Mucosa of descending colon (tissue), 3 donors: ENCODE data around the gene NLGN4Y. TPM values are rescaled to one million over a fixed set of nuclear protein-coding genes. Genes with fewer than 3 reads are reported as not detected.

Source experiments
- ATAC-seq: fragments of 200-7000 bp; cut with Tn5 transposase; one replicate; pipeline ENCODE4 v1.9.1; 2020; ENCODE audit warnings: mild to moderate bottlenecking, moderate library complexity
- DNase-seq, 3 donors: peaks; one replicate each; pipeline ENCODE4 v3.0.0-alpha.2; 2020
- H3K36me3 ChIP-seq: fragments of 200-600 bp; one replicate; pipeline ENCODE4 v1.8.0; 2021; ENCODE audit warnings: low read depth, mild to moderate bottlenecking
- H3K4me1 ChIP-seq: fragments of 200-600 bp; one replicate; pipeline ENCODE4 v1.8.0; 2021; ENCODE audit warnings: low read depth, mild to moderate bottlenecking
- H3K4me3 ChIP-seq: fragments of 200-600 bp; one replicate; pipeline ENCODE4 v1.8.0; 2021; ENCODE audit warnings: mild to moderate bottlenecking
- H3K9me3 ChIP-seq: fragments of 200-600 bp; one replicate; pipeline ENCODE4 v1.8.0; 2021; ENCODE audit warnings: mild to moderate bottlenecking
- intact Hi-C, 2 donors: fragments of 100-400 bp; cut with DNase I in 1 of 2; cut with micrococcal nuclease in 1 of 2; formaldehyde crosslinking; loops; one replicate each; pipeline versions ENCODE4 v1.11.0 to v1.11.1; 2022; cut with DNase I, micrococcal nuclease
- total RNA-seq, 3 donors: library from RNA; stranded (reverse); fragmentation: NEBNext Ultra II Directional in 2 of 3; extraction: Animal tissue kit (Norgen Biotek cat#: 25700) in 2 of 3; gene quantifications; one replicate each; pipeline versions ENCODE4 v1.2.1 to v1.2.4, GENCODE V29; 2021 to 2023
- TF ChIP-seq, protein P1 (sequence below): fragments of 200-600 bp; IDR thresholded peaks from one replicate; pipeline ENCODE4 v1.8.0; 2022; ENCODE audit warnings: antibody characterized with exemption, mild to moderate bottlenecking
- donor health status: DM: no; HTN: no; CAD: no; lungs with moderate emphysema.
- donor health status: DM: no; HTN: no; CAD: no.
- donor health status: DM: no; HTN: yes; CAD: no.

The NLGN4Y gene
- total RNA-seq, 3 donors from 2014 or later: 1.3 to 15.0 TPM; not detected in 1

DNA sequence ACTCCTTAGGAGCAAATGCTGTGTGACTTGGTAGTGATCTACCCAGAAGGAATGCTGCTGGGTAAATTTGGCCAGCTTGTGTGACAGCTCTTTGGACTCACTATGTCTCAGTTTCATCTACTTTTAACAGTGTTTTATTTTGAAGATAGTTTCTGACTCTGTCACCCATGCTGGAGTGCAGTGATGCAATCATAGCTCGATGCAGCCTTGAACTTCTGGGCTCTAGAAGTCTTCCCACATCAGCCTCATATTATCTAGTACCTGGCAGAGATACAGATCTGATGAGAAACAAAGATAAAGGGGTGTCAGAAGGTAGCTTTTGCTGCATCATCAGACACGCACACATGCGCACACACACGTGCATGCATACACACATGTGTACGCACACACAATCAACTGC is 19.2 kb downstream of the NLGN4Y start:
- TF ChIP-seq, protein P1, sequence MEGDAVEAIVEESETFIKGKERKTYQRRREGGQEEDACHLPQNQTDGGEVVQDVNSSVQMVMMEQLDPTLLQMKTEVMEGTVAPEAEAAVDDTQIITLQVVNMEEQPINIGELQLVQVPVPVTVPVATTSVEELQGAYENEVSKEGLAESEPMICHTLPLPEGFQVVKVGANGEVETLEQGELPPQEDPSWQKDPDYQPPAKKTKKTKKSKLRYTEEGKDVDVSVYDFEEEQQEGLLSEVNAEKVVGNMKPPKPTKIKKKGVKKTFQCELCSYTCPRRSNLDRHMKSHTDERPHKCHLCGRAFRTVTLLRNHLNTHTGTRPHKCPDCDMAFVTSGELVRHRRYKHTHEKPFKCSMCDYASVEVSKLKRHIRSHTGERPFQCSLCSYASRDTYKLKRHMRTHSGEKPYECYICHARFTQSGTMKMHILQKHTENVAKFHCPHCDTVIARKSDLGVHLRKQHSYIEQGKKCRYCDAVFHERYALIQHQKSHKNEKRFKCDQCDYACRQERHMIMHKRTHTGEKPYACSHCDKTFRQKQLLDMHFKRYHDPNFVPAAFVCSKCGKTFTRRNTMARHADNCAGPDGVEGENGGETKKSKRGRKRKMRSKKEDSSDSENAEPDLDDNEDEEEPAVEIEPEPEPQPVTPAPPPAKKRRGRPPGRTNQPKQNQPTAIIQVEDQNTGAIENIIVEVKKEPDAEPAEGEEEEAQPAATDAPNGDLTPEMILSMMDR: no peak
- H3K9me3 ChIP-seq: no peaks in the 10 kb centered on the region
- DNase-seq: no peak
- no peaks in the 10 kb centered on the region for H3K36me3 ChIP-seq
- intact Hi-C loops: no loop called here
- no peaks in the 10 kb centered on the region for H3K4me1 ChIP-seq
- no peak overlapping the region for H3K4me3 ChIP-seq
- ATAC-seq: no peak

DNA sequence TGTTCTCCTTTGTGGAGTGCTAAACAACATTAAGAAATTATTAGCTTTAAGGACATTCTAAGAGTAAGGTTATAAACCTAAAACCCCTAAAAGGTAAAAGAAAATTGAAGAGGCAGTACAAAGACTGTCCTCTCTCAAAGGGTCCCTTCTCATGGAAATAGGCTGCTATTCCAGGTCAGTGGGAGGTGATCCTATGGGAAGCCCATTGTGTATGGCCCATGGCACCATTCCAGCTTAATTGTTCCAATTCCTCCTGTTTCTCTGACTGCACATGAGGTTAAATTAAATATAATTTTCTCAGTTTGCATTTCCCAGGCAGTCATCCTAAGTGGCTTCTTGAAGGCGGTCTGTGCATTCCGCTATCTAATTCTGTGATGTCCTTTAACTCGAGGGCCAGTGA is 57.0 kb downstream of the NLGN4Y start:
- no peak for ATAC-seq
- Histone ChIP-seq H3K36me3 (no peaks in the 10 kb centered on the region), H3K4me1 (no peaks in the 10 kb centered on the region), H3K9me3 (peaks cover 3% of the 10 kb centered on the region), H3K4me3 (no peak overlapping the region)
- TF ChIP-seq, protein P1: no peak
- DNase-seq: no peak
- intact Hi-C loops: no loop called here

DNA sequence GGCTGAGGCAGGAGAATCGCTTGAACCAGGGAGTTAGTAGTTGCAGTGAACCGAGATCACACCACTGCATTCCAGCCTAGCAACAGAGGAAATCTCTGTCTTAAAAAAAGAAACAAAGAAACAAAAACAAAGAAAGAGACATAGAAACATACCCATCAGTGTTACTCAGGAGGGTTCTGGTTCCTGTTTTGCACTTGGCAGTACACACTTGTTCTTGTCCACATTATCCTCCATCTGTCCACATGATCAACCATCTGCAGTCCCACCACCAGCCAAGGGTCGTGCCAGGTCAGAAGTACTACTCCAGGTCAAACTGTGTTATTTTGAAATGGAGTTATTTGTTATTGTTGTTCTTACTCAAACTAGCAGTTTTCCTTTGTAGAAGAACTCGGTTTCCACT is 62.4 kb downstream of the NLGN4Y start:
- no peaks in the 10 kb centered on the region for H3K36me3 ChIP-seq
- DNase-seq (no peak), ATAC-seq (no peak)
- H3K4me1 ChIP-seq: no peaks in the 10 kb centered on the region
- H3K4me3 ChIP-seq: no peak overlapping the region
- intact Hi-C loops: no loop called here
- no peaks in the 10 kb centered on the region for H3K9me3 ChIP-seq
- TF ChIP-seq, protein P1: no peak

DNA sequence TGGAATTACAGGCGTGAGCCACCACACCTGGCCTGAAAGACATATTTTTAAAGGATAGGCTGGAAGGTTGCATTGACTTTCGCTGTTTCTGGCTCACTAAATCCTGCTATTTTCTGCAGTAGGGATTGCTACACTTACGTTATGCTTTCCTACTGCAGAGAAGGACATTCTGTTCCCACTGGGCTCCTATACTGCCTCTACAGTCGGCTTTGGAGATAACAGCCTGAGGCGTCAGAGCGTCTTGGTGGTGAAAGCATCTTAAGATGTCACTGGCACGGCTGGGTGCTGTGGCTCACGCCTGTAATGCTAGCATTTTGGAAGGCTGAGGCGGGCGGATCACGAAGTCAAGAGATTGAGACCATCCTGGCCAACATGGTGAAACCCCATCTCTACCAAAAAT is 77.0 kb downstream of the NLGN4Y start:
- Histone ChIP-seq H3K36me3 (no peaks in the 10 kb centered on the region), H3K4me1 (no peaks in the 10 kb centered on the region), H3K9me3 (no peaks in the 10 kb centered on the region), H3K4me3 (no peak overlapping the region)
- no peak for ATAC-seq
- intact Hi-C loops: no loop called here
- TF ChIP-seq, protein P1: no peak
- no peak for DNase-seq

DNA sequence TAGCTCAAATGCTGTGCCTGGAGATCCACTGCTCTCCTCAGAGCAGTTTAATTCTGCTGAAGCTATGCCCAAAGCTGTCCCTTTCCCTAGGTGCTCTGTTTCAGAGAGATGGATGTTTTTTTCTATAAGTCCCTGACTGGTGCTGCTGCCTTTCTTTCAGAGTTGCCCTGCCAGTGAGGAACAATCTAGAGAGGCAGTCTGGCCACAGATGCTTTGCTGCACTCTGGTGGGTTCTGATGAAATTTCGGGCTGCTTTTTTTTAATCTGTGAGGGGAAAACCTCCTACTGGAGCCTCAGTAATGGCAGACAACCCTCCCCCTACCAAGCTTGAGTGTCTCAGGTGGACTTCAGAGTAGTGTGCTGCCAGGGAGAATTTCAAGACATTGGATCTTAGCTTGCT is 93.3 kb downstream of the NLGN4Y start:
- H3K4me3 ChIP-seq: no peak overlapping the region
- H3K9me3 ChIP-seq: no peaks in the 10 kb centered on the region
- ATAC-seq (no peak), DNase-seq (no peak)
- intact Hi-C loops: no loop called here
- H3K36me3 ChIP-seq: no peaks in the 10 kb centered on the region
- H3K4me1 ChIP-seq: no peaks in the 10 kb centered on the region
- TF ChIP-seq, protein P1: no peak

DNA sequence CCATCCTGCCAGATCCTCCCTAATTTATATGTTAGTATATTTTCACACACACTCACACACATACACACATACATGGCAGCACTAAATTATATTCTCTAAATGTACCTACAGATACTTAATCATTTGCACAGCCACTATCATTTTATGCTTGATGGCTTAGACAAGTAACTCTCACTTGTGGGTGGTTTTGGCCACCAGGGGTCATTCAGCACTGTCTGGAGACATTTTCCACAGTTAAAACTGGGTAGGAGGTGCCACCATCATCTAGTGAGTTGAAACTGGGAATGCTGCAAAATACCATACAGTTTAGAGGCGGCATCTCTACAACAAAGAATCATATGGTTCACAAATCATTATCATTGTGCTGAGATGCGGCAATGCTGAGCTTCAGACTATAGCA is 94.2 kb downstream of the NLGN4Y start:
- ATAC-seq (no peak), DNase-seq (no peak)
- no peaks in the 10 kb centered on the region for H3K9me3 ChIP-seq
- intact Hi-C loops: no loop called here
- no peaks in the 10 kb centered on the region for H3K36me3 ChIP-seq
- TF ChIP-seq, protein P1: no peak
- H3K4me3 ChIP-seq: no peak overlapping the region
- no peaks in the 10 kb centered on the region for H3K4me1 ChIP-seq
